ENCODE results near the gene ZFC3H1.

Gene ZFC3H1

DNA sequence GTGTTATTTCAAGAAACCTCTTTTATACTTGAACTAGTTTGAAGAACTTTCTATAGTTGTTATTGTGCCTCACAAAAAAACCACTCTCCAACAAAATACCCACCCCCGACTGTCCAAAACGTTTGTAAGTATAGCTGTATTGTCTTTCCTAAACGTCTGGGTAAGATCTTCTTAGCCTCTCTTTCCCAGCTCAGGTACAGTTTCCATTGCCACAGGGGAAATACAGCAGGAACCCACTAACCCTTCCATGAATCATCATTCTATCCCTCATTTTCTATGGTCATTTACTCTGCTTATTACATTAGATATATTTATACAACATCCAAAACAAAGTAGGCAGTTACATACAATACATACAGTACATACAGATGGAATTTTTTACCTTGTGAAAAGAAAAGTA, 70.8 kb downstream of the ZFC3H1 start:
- H2BK5ac ChIP-seq (ENCODE audit: low read depth, low read length, poor library complexity, severe bottlenecking): no peak overlapping the region
- DNase-seq: no peak
- no peak overlapping the region for H4K91ac ChIP-seq (ENCODE audit: low read length)
- no peak overlapping the region for H3K9ac ChIP-seq (ENCODE audit: low read length)
- WGBS: 76% methylated on average over 3 of the region's 3 CpGs
- H2BK120ac ChIP-seq (ENCODE audit: low read depth, low read length): no peak overlapping the region
- no peak overlapping the region for H3K23ac ChIP-seq (ENCODE audit: low read length in 2 of 2)
- H2BK15ac ChIP-seq (ENCODE audit: low read depth, poor library complexity, severe bottlenecking): no peak overlapping the region
- no peaks in the 10 kb centered on the region for H3K4me1 ChIP-seq (ENCODE audit: control insufficient read depth, insufficient read depth, low read depth, low read length)
- no peak overlapping the region for H3K4ac ChIP-seq (ENCODE audit: low read depth in 1 of 2, low read length in 2 of 2)
- H3K79me1 ChIP-seq (replicated peaks; ENCODE audit: low read length, poor library complexity, severe bottlenecking): no peaks in the 10 kb centered on the region
- no peaks in the 10 kb centered on the region for H3K36me3 ChIP-seq (ENCODE audit: control insufficient read depth in 1 of 2, insufficient read depth in 2 of 2, low read depth in 1 of 2, low read length in 2 of 2)
- H3K4me2 ChIP-seq (ENCODE audit: low read length, poor library complexity, severe bottlenecking): no peak overlapping the region
- H2AFZ ChIP-seq (ENCODE audit: low read depth, low read length): no peak overlapping the region
- no peak overlapping the region for H2AK5ac ChIP-seq (ENCODE audit: low read length, severe bottlenecking)
- no peak overlapping the region for H3K27ac ChIP-seq (ENCODE audit: low read length, poor library complexity, severe bottlenecking)
- no peaks in the 10 kb centered on the region for H3K9me3 ChIP-seq (ENCODE audit: control insufficient read depth, low read length)
- no peak overlapping the region for H3K4me3 ChIP-seq (ENCODE audit: insufficient read depth in 1 of 2, low read depth in 1 of 2, low read length in 2 of 2)
- no peak overlapping the region for H3K14ac ChIP-seq (ENCODE audit: low read length in 2 of 2)
- H4K8ac ChIP-seq (ENCODE audit: low read length): no peak overlapping the region
- no peaks in the 10 kb centered on the region for H3K27me3 ChIP-seq (ENCODE audit: control insufficient read depth in 1 of 2, insufficient read depth in 1 of 2, low read length in 2 of 2)
- no peak overlapping the region for H2BK12ac ChIP-seq (ENCODE audit: low read length in 2 of 2)
- H3K18ac ChIP-seq (ENCODE audit: low read depth in 1 of 2, low read length in 2 of 2): no peak overlapping the region

DNA sequence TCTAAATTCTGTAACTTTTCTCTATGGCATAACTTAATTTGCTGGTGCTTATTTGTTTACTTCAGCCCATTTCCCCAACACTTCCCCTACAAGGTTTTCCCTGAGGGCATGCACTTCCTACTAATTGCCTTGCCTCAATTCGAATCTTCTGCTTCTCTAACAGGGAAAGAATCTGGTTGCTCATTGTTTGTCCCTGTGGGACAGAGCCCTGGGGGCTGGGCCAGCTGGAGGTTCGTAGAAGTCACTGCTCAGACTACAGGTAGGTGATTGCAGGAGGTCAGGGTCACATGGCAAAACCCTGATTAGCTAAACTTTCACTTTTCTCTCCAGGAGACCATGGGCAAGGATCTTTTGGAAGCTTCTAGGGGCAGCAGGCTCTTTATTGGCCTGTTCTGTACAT, 72.0 kb downstream of the ZFC3H1 start:
- no peak overlapping the region for H2BK15ac ChIP-seq (ENCODE audit: low read depth, poor library complexity, severe bottlenecking)
- no peak overlapping the region for H3K23ac ChIP-seq (ENCODE audit: low read length in 2 of 2)
- no peak overlapping the region for H2BK12ac ChIP-seq (ENCODE audit: low read length in 2 of 2)
- no peak overlapping the region for H3K4me2 ChIP-seq (ENCODE audit: low read length, poor library complexity, severe bottlenecking)
- H3K9ac ChIP-seq (ENCODE audit: low read length): no peak overlapping the region
- H2BK120ac ChIP-seq (ENCODE audit: low read depth, low read length): no peak overlapping the region
- no peaks in the 10 kb centered on the region for H3K9me3 ChIP-seq (ENCODE audit: control insufficient read depth, low read length)
- H3K79me1 ChIP-seq (replicated peaks; ENCODE audit: low read length, poor library complexity, severe bottlenecking): no peaks in the 10 kb centered on the region
- H3K4ac ChIP-seq (ENCODE audit: low read depth in 1 of 2, low read length in 2 of 2): no peak overlapping the region
- no peak for DNase-seq
- no peak overlapping the region for H2BK5ac ChIP-seq (ENCODE audit: low read depth, low read length, poor library complexity, severe bottlenecking)
- no peak overlapping the region for H3K18ac ChIP-seq (ENCODE audit: low read depth in 1 of 2, low read length in 2 of 2)
- no peak overlapping the region for H4K91ac ChIP-seq (ENCODE audit: low read length)
- H3K14ac ChIP-seq (ENCODE audit: low read length in 2 of 2): no peak overlapping the region
- no peaks in the 10 kb centered on the region for H3K36me3 ChIP-seq (ENCODE audit: control insufficient read depth in 1 of 2, insufficient read depth in 2 of 2, low read depth in 1 of 2, low read length in 2 of 2)
- H4K8ac ChIP-seq (ENCODE audit: low read length): no peak overlapping the region
- no peak overlapping the region for H3K4me3 ChIP-seq (ENCODE audit: insufficient read depth in 1 of 2, low read depth in 1 of 2, low read length in 2 of 2)
- H3K4me1 ChIP-seq (ENCODE audit: control insufficient read depth, insufficient read depth, low read depth, low read length): no peaks in the 10 kb centered on the region
- no peak overlapping the region for H2AFZ ChIP-seq (ENCODE audit: low read depth, low read length)
- H2AK5ac ChIP-seq (ENCODE audit: low read length, severe bottlenecking): no peak overlapping the region
- WGBS: 44% methylated on average over 2 of the region's 2 CpGs
- no peak overlapping the region for H3K27ac ChIP-seq (ENCODE audit: low read length, poor library complexity, severe bottlenecking)
- no peaks in the 10 kb centered on the region for H3K27me3 ChIP-seq (ENCODE audit: control insufficient read depth in 1 of 2, insufficient read depth in 1 of 2, low read length in 2 of 2)

DNA sequence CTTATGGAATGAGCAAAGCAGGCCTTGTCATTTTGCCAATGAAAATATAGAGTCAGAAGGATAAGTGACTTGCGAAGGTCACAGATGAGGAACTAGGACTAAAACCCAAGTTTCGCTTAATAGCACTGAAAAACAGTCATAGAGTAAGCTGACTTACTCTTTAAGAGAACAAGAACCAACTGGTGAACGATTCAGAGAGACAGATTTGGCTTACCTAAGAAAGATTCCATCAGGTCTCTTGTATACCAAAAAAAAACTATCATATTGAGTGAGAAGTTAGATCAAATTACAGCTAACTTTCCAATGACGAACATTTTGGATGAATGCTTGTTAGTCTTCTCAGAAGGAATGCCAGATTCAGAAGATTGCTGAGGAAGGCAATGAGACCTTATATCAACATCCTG, 74.2 kb downstream of the ZFC3H1 start:
- Histone ChIP-seq H3K4me1 (ENCODE audit: control insufficient read depth, insufficient read depth, low read depth, low read length) (no peaks in the 10 kb centered on the region), H3K4me2 (ENCODE audit: low read length, poor library complexity, severe bottlenecking) (no peak overlapping the region), H3K23ac (ENCODE audit: low read length in 2 of 2) (no peak overlapping the region), H4K8ac (ENCODE audit: low read length) (no peak overlapping the region), H2AFZ (ENCODE audit: low read depth, low read length) (no peak overlapping the region), H2BK120ac (ENCODE audit: low read depth, low read length) (no peak overlapping the region), H2BK5ac (ENCODE audit: low read depth, low read length, poor library complexity, severe bottlenecking) (no peak overlapping the region), H4K91ac (ENCODE audit: low read length) (no peak overlapping the region), H2AK5ac (ENCODE audit: low read length, severe bottlenecking) (no peak overlapping the region), H2BK15ac (ENCODE audit: low read depth, poor library complexity, severe bottlenecking) (no peak overlapping the region), H3K27me3 (ENCODE audit: control insufficient read depth in 1 of 2, insufficient read depth in 1 of 2, low read length in 2 of 2) (no peaks in the 10 kb centered on the region), H3K4ac (ENCODE audit: low read depth in 1 of 2, low read length in 2 of 2) (no peak overlapping the region), H3K18ac (ENCODE audit: low read depth in 1 of 2, low read length in 2 of 2) (no peak overlapping the region), H3K9ac (ENCODE audit: low read length) (no peak overlapping the region), H3K9me3 (ENCODE audit: control insufficient read depth, low read length) (no peaks in the 10 kb centered on the region), H3K14ac (ENCODE audit: low read length in 2 of 2) (no peak overlapping the region), H3K79me1 (replicated peaks; ENCODE audit: low read length, poor library complexity, severe bottlenecking) (no peaks in the 10 kb centered on the region), H3K4me3 (ENCODE audit: insufficient read depth in 1 of 2, low read depth in 1 of 2, low read length in 2 of 2) (no peak overlapping the region), H3K36me3 (ENCODE audit: control insufficient read depth in 1 of 2, insufficient read depth in 2 of 2, low read depth in 1 of 2, low read length in 2 of 2) (no peaks in the 10 kb centered on the region), H2BK12ac (ENCODE audit: low read length in 2 of 2) (no peak overlapping the region), H3K27ac (ENCODE audit: low read length, poor library complexity, severe bottlenecking) (no peak overlapping the region)
- DNase-seq: no peak
- WGBS: 100% methylated on average over 3 of the region's 4 CpGs

DNA sequence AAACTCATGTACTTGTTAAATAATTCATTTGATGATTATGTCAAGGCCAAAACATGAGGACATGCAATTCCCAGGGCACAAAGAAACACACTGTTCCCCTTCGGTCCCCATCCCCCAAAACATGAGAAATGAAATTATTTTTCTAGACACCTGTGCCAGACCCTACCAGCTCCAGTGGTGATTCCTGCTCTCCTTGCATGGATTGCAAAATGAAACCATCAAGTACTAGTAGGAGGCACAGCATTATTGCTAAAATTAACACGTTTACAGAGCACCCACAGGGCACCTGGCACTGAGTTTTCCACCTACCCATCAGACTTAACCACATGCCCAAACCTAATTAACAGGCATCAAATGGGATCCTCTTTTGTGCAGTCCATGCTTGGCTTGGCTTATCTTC, 76.6 kb downstream of the ZFC3H1 start:
- H2AFZ ChIP-seq (ENCODE audit: low read depth, low read length): no peak overlapping the region
- H3K27me3 ChIP-seq (ENCODE audit: control insufficient read depth in 1 of 2, insufficient read depth in 1 of 2, low read length in 2 of 2): no peaks in the 10 kb centered on the region
- no peak overlapping the region for H3K18ac ChIP-seq (ENCODE audit: low read depth in 1 of 2, low read length in 2 of 2)
- H2BK120ac ChIP-seq (ENCODE audit: low read depth, low read length): no peak overlapping the region
- no peak overlapping the region for H3K23ac ChIP-seq (ENCODE audit: low read length in 2 of 2)
- no peak overlapping the region for H3K4me2 ChIP-seq (ENCODE audit: low read length, poor library complexity, severe bottlenecking)
- H3K4ac ChIP-seq (ENCODE audit: low read depth in 1 of 2, low read length in 2 of 2): no peak overlapping the region
- H2BK5ac ChIP-seq (ENCODE audit: low read depth, low read length, poor library complexity, severe bottlenecking): no peak overlapping the region
- WGBS: 91% methylated on average over 2 of the region's 2 CpGs
- no peaks in the 10 kb centered on the region for H3K4me1 ChIP-seq (ENCODE audit: control insufficient read depth, insufficient read depth, low read depth, low read length)
- no peak overlapping the region for H4K8ac ChIP-seq (ENCODE audit: low read length)
- H3K36me3 ChIP-seq (ENCODE audit: control insufficient read depth in 1 of 2, insufficient read depth in 2 of 2, low read depth in 1 of 2, low read length in 2 of 2): no peaks in the 10 kb centered on the region
- H2BK15ac ChIP-seq (ENCODE audit: low read depth, poor library complexity, severe bottlenecking): no peak overlapping the region
- H2AK5ac ChIP-seq (ENCODE audit: low read length, severe bottlenecking): no peak overlapping the region
- no peak overlapping the region for H3K27ac ChIP-seq (ENCODE audit: low read length, poor library complexity, severe bottlenecking)
- H3K9ac ChIP-seq (ENCODE audit: low read length): no peak overlapping the region
- no peak overlapping the region for H4K91ac ChIP-seq (ENCODE audit: low read length)
- no peaks in the 10 kb centered on the region for H3K9me3 ChIP-seq (ENCODE audit: control insufficient read depth, low read length)
- H3K79me1 ChIP-seq (replicated peaks; ENCODE audit: low read length, poor library complexity, severe bottlenecking): no peaks in the 10 kb centered on the region
- H2BK12ac ChIP-seq (ENCODE audit: low read length in 2 of 2): no peak overlapping the region
- no peak overlapping the region for H3K4me3 ChIP-seq (ENCODE audit: insufficient read depth in 1 of 2, low read depth in 1 of 2, low read length in 2 of 2)
- DNase-seq: no peak
- H3K14ac ChIP-seq (ENCODE audit: low read length in 2 of 2): no peak overlapping the region

Data from mesenchymal stem cell (in vitro differentiated cells and primary cell).